Duodenal mucosa (tissue), 2 donors: ENCODE data around the gene CYBB.
A peak's percentile ranks its signal among the peaks of the same experiment; 100 is the strongest.

ENCODE experiments used
- H3K27ac ChIP-seq: one replicate; pipeline ENCODE4 v1.7.0; 2013; ENCODE audit warnings: low read depth, low read length
- H3K27me3 ChIP-seq, 2 donors: one replicate each; pipeline ENCODE4 v1.7.0; 2013; ENCODE audit warnings: low read length in 2 of 2, control low read depth in 1 of 2; ENCODE audit not compliant: insufficient read depth in 2 of 2, control insufficient read depth in 1 of 2
- H3K36me3 ChIP-seq, 2 donors: one replicate each; pipeline ENCODE4 v1.7.0; 2013; ENCODE audit warnings: low read length in 2 of 2, control low read depth in 1 of 2; ENCODE audit not compliant: insufficient read depth in 2 of 2, control insufficient read depth in 1 of 2
- H3K4me1 ChIP-seq, 2 donors: one replicate each; pipeline ENCODE4 v1.7.0; 2013; ENCODE audit warnings: low read length in 2 of 2, control low read depth in 1 of 2; ENCODE audit not compliant: insufficient read depth in 2 of 2, control insufficient read depth in 1 of 2
- H3K4me3 ChIP-seq, 2 donors: one replicate each; pipeline ENCODE4 v1.7.0; 2013; ENCODE audit warnings: low read length in 2 of 2, low read depth in 1 of 2
- H3K9ac ChIP-seq, 2 donors: one replicate each; pipeline ENCODE4 v1.7.0; 2013; ENCODE audit warnings: low read length in 2 of 2, low read depth in 1 of 2
- H3K9me3 ChIP-seq, 2 donors: one replicate each; pipeline ENCODE4 v1.7.0; 2013; ENCODE audit warnings: low read length in 2 of 2, control low read depth in 1 of 2; ENCODE audit not compliant: control insufficient read depth in 1 of 2

CYBB gene

GRCh38 chrX:37824491-37825214, 44.8 kb downstream of the CYBB start:
- H3K27ac ChIP-seq, result no peak overlapping the region
- no peak overlapping the region for H3K4me3 ChIP-seq
- no peaks in the 10 kb centered on the region for H3K36me3 ChIP-seq
- no peaks in the 10 kb centered on the region for H3K27me3 ChIP-seq
- no peaks in the 10 kb centered on the region for H3K9me3 ChIP-seq
- H3K9ac ChIP-seq, result no peak overlapping the region
- no peaks in the 10 kb centered on the region for H3K4me1 ChIP-seq

GRCh38 chrX:37825215-37825842, 45.5 kb downstream of the CYBB start:
- Histone ChIP-seq H3K9me3 (no peaks in the 10 kb centered on the region), H3K36me3 (no peaks in the 10 kb centered on the region), H3K4me3 (no peak overlapping the region), H3K9ac (no peak overlapping the region), H3K27ac (no peak overlapping the region), H3K27me3 (no peaks in the 10 kb centered on the region), H3K4me1 (no peaks in the 10 kb centered on the region)

- H3K4me3 ChIP-seq, result no peak overlapping the region
- no peak overlapping the region for H3K9ac ChIP-seq
- H3K4me1 ChIP-seq, result no peaks in the 10 kb centered on the region
- H3K9me3 ChIP-seq, result no peaks in the 10 kb centered on the region
- H3K27ac ChIP-seq, result no peak overlapping the region
- no peaks in the 10 kb centered on the region for H3K36me3 ChIP-seq
- H3K27me3 ChIP-seq, result no peaks in the 10 kb centered on the region
Measured at GRCh38 chrX:37829721-37830120, 49.9 kb downstream of the CYBB start.

- H3K27ac ChIP-seq, result no peak overlapping the region
- H3K27me3 ChIP-seq, result no peaks in the 10 kb centered on the region
- no peaks in the 10 kb centered on the region for H3K9me3 ChIP-seq
- H3K4me3 ChIP-seq, result no peak overlapping the region
- no peaks in the 10 kb centered on the region for H3K36me3 ChIP-seq
- no peaks in the 10 kb centered on the region for H3K4me1 ChIP-seq
- H3K9ac ChIP-seq, result no peak overlapping the region
Measured at GRCh38 chrX:37830371-37830770, 50.5 kb downstream of the CYBB start.

- Histone ChIP-seq H3K9me3 (no peaks in the 10 kb centered on the region), H3K27ac (no peak overlapping the region), H3K36me3 (no peaks in the 10 kb centered on the region), H3K4me1 (no peaks in the 10 kb centered on the region), H3K9ac (no peak overlapping the region), H3K27me3 (no peaks in the 10 kb centered on the region), H3K4me3 (no peak overlapping the region)
Measured at GRCh38 chrX:37834937-37835336, 55.1 kb downstream of the CYBB start.

- peaks cover 0 to 7% of the 10 kb centered on the region in 2 donors for H3K36me3 ChIP-seq
- no peaks in the 10 kb centered on the region for H3K27me3 ChIP-seq
- no peak overlapping the region for H3K4me3 ChIP-seq
- H3K9me3 ChIP-seq, result no peaks in the 10 kb centered on the region
- no peak overlapping the region for H3K9ac ChIP-seq
- H3K4me1 ChIP-seq, result no peaks in the 10 kb centered on the region
- no peak overlapping the region for H3K27ac ChIP-seq
Measured at GRCh38 chrX:37840931-37841330, 61.1 kb downstream of the CYBB start.

GRCh38 chrX:37844622-37845021, 64.8 kb downstream of the CYBB start:
- no peak overlapping the region for H3K27ac ChIP-seq
- H3K36me3 ChIP-seq, result peaks cover 0 to 7% of the 10 kb centered on the region in 2 donors
- H3K27me3 ChIP-seq, result no peaks in the 10 kb centered on the region
- no peak overlapping the region for H3K4me3 ChIP-seq
- no peaks in the 10 kb centered on the region for H3K4me1 ChIP-seq
- H3K9ac ChIP-seq, result no peak overlapping the region
- H3K9me3 ChIP-seq, result no peaks in the 10 kb centered on the region

GRCh38 chrX:37846141-37846540, 66.3 kb downstream of the CYBB start:
- Histone ChIP-seq H3K4me3 (no peak overlapping the region), H3K27ac (no peak overlapping the region)

GRCh38 chrX:37846558-37846933, 66.7 kb downstream of the CYBB start:
- Histone ChIP-seq H3K9me3 (no peaks in the 10 kb centered on the region), H3K36me3 (no peaks in the 10 kb centered on the region), H3K27ac (no peak overlapping the region), H3K4me3 (peak overlapping the region; percentile 71 to 75), H3K9ac (peak overlapping the region; percentile 57 to 78), H3K4me1 (no peaks in the 10 kb centered on the region), H3K27me3 (no peaks in the 10 kb centered on the region)

More at GRCh38 chrX:37846141-37846540, 66.3 kb downstream of the CYBB start:
- H3K9me3 ChIP-seq, result no peaks in the 10 kb centered on the region
- H3K4me1 ChIP-seq, result no peaks in the 10 kb centered on the region
- H3K27me3 ChIP-seq, result no peaks in the 10 kb centered on the region
- H3K9ac ChIP-seq, result no peak overlapping the region
- peaks cover 0 to 3% of the 10 kb centered on the region in 2 donors for H3K36me3 ChIP-seq

GRCh38 chrX:37846934-37847732, 67.3 kb downstream of the CYBB start, which contains the start of gene DYNLT3:
TSS of gene DYNLT3 (minus strand) at chrX:37847571. CDS start at chrX:37847510, 61 bp downstream.
- H3K4me3 ChIP-seq, result peak within 1 kb of the TSS; percentile 71 to 75
- no peaks in the 10 kb centered on the region for H3K36me3 ChIP-seq
- H3K4me1 ChIP-seq, result no peaks in the 10 kb centered on the region
- no peaks in the 10 kb centered on the region for H3K27me3 ChIP-seq
- no peaks in the 10 kb centered on the region for H3K9me3 ChIP-seq
- peak within 1 kb of the TSS; percentile 70 to 78 for H3K9ac ChIP-seq
- H3K27ac ChIP-seq, result peak within 1 kb of the TSS; percentile 32
